Raji (cell line): ENCODE results near the gene P3H2.

ENCODE experiments used
- POLR2A ChIP-seq: IDR thresholded peaks from 2 replicates; pipeline ENCODE4 v1.6.1; 2011; ENCODE audit warnings: low read depth, low read length, control low read depth; ENCODE audit not compliant: insufficient read depth

Gene P3H2

GRCh38 chr3:189967254-189967865 lies 153.3 kb downstream of the P3H2 start:
- TF ChIP-seq POLR2A: no peak

GRCh38 chr3:189966843-189967242 lies 153.9 kb downstream of the P3H2 start:
- no peak for TF ChIP-seq POLR2A

GRCh38 chr3:189964623-189965332 lies 155.9 kb downstream of the P3H2 start:
- TF ChIP-seq POLR2A: no peak

GRCh38 chr3:189962466-189962865 lies 158.2 kb downstream of the P3H2 start:
- TF ChIP-seq POLR2A: no peak

- no peak for TF ChIP-seq POLR2A
Measured at GRCh38 chr3:189961522-189962161, 159.1 kb downstream of the P3H2 start.

GRCh38 chr3:189954733-189955665 lies 165.7 kb downstream of the P3H2 start:
- TF ChIP-seq POLR2A: no peak

- no peak for TF ChIP-seq POLR2A
Measured at GRCh38 chr3:189953551-189953950, 167.1 kb downstream of the P3H2 start.

GRCh38 chr3:189952272-189952671 lies 168.4 kb downstream of the P3H2 start:
- TF ChIP-seq POLR2A: no peak

- no peak for TF ChIP-seq POLR2A
Measured at GRCh38 chr3:189950258-189950657, 170.4 kb downstream of the P3H2 start.

GRCh38 chr3:189949580-189949979 lies 171.1 kb downstream of the P3H2 start:
- TF ChIP-seq POLR2A: no peak

- TF ChIP-seq POLR2A: no peak
Measured at GRCh38 chr3:189948724-189949045, 172.0 kb downstream of the P3H2 start.

GRCh38 chr3:189947948-189948723 lies 172.6 kb downstream of the P3H2 start:
- TF ChIP-seq POLR2A: no peak

GRCh38 chr3:189947068-189947467 lies 173.6 kb downstream of the P3H2 start:
- no peak for TF ChIP-seq POLR2A

GRCh38 chr3:189945935-189946709 lies 174.6 kb downstream of the P3H2 start:
- no peak for TF ChIP-seq POLR2A
